Activated CD4-positive, alpha-beta T cell treated with anti-CD3 and anti-CD28 coated beads, Interleukin-2, amount 50 U/mL, for 1 hour (primary cell): Measurements from ENCODE around the gene KRT17.

ENCODE experiments used
- DNase-seq: peaks from one replicate; pipeline ENCODE4 v3.0.0-alpha.2; 2020

The KRT17 gene

DNA sequence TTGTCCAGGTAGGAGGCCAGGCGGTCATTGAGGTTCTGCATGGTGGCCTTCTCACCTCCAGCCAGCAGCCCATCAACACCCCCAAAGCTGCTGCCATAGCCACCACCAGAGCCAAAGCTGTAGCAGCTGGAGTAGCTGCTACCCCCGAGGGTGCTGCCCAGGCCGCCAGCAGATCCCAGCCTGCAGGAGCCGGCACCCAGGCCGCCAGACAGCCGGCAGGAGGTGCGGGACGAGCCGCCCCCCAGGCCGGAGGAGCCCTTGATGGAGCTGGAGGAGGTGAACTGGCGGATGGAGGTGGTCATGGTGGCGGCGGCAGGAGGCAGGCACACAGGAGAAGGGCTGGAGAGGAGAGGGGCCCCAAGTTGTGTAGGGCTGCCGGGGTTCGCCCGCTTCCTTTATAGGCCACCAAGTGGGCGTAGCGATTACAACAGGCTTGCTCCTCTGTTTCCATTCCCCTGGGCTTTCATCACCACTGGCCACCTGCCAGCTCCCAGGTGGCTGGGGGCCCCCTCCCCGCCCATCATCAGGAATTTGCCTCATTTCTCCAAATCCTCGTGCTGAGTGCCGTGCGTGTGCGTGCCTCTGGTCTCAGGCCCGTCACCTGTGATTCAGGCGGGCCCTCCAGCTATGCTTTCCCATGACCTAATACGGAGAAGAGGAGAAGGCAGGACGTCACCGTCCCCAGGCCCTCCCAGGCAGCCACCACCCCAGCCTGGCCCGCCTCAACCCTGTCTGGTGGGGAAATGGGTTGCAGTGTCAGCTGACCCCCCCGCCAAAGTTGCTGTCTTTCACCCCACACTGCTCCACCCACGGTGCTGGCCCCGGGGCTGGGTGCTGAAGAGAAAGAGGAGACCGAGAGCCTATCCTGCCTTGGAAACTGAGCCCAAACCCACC, at the start of gene KRT17:
TSS of gene KRT17 (minus strand) at position 368 of the 894 bp plus-strand sequence. CDS start at position 302, 66 bp downstream.
- DNase-seq = no peak

DNA sequence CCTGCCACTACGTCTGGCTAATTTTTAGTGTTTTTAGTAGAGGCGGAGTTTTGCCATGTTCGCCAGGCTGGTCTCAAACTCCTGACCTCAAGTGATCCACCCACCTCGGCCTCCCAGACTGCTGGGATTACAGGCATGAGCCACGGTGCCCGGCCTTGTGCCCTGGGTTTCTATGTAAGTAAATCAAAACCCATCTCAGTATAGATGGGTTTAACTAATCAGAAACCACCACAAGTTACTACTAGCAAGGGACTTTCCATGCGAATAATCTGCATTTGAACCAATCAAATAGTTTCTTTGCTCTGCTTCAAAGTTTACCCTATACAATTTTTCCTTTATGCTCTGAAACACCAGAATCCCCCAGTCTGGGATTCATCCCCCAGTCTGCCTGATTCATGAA, 47.8 kb upstream of the KRT17 start:
- no peak for DNase-seq

- no peak for DNase-seq
Measured at GRCh38 chr17:41667280-41668041, 43.1 kb upstream of the KRT17 start.

DNA sequence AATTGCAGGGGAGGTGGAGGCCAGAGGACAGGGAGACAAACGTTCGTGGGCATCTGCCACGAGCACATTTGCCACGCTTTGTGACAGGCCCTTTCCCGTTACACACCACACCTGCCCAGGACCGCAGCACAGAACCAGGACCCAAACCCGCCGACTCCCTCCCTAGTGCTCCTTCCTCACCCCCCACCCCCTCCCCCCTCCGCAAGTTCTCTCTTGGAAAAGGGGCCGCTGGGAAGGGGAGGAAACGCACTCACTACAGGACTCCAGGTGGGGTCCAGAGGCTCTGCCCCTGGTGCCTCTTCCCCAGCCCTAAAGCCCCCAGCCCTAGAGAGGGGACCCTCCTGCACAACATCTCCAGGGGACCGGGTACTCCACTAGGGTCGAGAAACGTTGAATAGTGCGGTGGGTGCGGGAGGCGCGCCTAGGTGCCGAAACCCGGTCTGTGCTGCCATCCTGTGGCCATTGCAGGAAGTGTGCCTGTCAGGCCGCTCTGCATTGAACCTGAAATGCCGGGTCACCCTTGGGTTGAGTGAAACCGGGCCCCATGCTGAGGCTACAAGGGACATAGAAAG, 42.4 kb upstream of the KRT17 start:
- DNase-seq = peak; percentile 88

DNA sequence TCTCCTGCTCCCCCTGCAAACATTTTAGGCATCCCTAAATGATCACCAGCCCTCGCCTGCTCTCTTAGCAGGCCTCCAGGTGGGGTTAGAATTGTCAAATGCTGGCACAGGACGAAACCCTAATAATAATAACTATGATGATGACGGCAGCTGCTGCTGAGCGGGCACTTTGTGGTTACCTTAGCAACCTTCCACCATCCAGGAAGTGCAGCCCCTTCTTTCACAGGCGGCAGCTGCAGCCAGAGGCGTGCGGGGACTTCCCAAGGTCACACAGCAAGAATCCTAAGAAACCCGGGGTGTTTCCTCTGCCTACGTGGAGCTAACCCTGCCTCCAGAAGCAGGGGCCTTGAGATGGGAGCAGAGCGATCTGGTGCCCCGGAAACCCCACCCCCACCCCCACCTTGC, 41.9 kb upstream of the KRT17 start:
- peak; percentile 51 for DNase-seq

DNA sequence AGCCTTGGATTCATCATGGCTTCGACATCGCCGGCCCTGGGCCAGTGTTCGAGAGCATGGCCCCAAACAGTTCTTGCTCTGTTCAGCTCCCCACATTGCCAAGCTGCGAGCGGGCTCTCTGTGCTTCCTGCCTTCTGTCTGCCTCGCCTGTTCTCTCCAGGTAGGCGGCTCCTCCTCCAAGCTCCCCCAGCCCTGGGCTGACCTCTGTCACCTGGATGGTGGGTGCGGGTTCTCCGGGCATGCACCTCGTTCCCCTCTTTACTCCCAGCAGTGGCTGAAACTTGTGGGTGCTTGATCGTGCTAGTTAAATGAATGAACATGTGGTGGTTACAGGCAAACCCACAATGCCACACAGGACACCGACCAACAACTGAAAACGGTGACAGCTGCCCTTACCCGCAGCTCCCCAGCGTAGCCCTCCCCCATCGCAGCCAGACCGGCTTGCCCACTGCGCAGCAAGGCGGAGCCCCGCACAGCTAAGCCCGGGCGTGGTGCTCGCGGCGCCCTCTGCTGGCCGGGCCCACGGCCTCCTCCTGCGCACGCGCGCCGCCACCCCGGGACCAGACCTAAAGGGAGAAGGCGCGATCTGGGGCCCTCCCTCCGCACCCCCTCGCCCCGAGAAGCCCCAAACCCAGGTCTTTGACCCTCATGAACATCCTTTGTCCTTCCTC, 41.3 kb upstream of the KRT17 start:
- peak; percentile 86 for DNase-seq

DNA sequence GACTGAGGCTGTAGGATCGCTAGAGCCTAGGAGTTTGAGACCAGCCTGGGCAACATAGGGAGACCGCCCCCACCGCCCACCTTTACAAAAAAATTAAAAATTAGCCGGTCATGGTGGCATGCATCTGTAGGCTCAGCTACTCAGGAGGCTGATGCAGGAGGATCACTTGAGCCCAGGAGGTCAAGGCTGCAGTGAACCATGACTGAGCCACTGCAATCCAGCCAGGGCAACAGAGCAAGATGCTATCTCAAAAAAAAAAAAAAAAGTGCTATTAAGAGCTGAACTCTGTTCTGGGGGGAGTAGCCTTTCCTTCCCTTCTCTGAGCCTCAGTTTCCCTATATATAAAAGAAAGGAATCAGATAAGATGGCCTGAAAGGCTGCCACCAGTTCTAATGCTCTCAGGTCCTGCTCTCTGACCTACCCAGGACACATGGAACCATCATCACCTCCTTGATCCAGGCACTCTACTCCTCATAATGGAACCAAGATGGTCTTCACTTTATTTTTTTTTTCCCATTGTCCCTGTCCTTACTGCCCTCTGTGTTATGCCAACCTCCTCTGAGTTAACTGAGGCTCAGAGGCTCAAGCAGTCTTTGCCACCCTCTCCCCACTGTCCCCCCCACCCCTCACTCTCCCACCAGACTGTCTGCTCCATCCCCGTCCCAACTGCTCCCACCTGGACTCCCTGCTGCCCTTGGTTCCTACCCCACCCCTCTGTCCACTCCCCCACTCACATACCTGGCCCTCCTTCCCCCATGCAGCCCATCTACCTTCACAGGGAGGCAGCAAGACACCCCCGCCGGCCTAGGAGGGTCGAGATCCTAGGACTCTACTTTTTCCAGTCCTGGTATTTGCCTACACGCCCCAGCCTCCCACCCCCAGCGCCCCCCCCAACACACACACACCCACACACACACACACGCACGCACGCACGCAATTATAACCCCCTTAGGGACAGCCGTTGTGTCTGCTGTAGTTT, 40.5 kb upstream of the KRT17 start:
- no peak for DNase-seq

DNA sequence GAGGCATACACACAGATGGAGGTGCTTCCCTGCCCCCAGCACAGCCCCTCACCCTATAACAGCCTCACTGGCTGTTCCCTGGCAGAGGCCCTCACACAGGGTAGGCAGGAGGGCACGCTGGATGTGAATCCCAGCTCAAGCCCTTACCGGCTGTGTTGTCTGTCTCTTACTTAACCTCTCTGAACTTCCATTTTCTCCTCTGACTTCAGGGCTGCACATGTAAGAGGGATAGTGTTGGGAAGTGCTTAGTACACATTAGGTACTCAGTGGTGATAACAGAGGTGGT, 39.7 kb upstream of the KRT17 start:
- DNase-seq = no peak

DNA sequence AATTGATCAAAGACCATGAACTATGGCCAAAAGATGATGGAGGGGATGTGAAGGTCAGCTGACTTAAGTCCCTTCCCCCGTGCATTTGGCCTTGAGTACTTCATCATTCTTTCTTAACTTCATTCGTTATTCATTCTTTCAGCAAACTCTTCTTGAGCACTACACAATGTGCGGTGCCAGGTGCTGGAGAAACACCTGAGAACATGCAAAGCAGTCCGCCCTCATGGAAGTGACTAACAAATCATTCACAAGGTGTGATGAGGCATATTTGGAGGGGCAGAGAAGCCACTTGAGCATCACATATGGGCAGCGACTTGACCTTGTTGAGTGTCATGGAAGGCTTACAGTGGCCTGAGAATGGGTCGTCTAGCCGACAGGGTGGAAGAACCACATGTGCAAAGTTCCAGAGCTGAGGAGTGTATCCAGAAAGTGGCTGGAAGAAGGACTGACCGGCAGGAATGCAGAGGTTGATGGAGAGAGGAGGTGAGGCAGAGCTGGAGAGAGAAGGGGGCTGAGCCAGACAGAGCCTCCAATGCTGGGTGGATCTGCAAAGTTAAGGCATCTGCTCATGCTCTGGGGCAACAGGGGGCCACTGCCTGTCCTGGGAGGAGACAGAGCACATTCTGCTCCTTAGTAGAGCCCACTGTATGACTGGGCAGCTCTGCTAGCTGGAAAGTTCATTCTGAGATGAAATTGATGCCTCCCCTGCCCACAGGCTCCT, 39.2 kb upstream of the KRT17 start:
- DNase-seq = no peak

GRCh38 chr17:41660221-41660711, 35.9 kb upstream of the KRT17 start:
- no peak for DNase-seq

- DNase-seq = no peak
Measured at GRCh38 chr17:41659427-41660212, 35.2 kb upstream of the KRT17 start.

DNA sequence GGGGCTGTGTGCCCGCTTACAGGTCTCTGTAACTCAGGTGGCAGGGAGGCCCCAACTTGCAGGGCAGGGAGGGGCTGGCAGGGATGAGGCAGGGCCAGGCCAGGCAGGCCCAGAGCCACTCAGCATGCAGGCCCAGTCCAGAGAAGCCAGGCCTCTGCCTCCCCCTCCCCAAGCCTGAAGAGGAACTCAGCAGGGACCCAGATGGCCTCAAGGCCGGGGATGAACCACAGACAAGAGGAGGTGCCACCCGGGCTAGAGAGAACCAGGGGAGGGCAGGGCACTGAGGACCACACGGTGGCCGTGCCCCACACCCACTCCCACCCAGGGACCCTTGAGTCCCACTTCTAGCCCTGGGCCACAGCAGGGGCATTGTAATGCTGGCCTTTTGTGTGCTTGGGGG, 34.5 kb upstream of the KRT17 start:
- DNase-seq = no peak

GRCh38 chr17:41657936-41658335, 33.6 kb upstream of the KRT17 start:
- no peak for DNase-seq

DNA sequence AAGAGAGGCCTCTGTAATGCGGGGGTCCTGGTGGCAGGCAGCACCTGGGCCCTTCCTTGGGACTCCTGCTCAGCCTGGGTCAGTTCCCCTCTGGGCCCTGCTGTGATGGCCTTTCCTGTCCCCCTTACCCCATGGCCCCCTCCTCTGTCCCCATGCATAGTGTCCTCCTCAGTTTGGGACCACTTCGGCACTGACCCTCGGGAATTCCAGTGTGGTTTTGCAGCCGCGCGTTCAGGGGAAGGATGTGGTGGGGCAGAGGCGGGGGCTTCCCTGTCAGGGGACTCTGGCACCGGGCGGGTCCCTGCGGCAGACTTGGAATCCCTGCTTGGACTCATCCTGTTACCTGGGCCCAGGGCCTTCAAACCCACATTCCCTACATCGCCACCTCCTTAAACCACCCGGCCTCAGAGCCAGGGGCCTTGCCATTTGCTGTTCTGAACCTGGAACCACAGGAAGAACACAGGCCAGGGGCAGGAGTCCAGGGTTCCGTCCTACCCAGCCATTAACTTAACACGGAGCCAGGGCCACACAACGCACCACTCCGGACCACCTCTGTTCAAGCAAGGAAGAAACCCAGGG, 32.9 kb upstream of the KRT17 start:
- no peak for DNase-seq

DNA sequence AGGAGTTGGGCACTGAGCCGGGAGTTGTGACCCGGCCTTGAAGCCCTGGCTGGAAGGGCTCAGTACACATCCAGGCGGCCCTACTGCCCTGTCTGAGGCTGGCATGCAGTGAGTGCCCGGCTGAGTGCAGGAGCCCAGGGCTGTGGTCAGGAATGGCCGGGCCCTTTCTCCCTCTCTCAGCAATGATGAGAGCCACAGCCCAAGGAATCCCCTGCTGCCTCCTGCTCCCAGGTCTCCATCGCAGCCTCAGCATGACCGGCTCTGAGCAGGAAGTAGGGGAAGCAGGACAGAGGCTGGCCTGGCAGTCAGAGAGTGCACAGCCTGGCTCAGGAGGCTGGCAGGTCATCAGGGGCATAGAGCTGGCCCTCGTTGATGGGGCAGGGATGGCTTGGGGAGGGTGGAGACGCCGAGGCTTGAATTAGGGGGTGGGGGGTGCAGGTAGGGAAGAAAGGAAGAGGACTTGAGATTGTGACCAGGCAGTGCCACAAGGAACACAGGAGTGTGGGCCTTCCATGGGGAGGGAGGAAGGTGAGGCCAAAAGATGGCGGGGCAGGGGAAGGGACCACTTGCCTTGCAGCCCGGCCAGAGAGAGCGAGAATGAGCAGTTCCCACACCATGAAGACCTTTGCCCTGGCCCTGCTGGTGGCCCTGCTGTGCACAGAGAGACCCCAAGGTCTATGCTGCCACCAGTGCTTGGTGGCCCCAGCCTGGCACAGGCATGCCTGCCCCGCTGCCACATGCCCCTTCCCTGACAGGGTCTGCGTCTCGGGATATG, 32.1 kb upstream of the KRT17 start:
- no peak for DNase-seq

GRCh38 chr17:41655611-41656111, 31.3 kb upstream of the KRT17 start:
- no peak for DNase-seq

DNA sequence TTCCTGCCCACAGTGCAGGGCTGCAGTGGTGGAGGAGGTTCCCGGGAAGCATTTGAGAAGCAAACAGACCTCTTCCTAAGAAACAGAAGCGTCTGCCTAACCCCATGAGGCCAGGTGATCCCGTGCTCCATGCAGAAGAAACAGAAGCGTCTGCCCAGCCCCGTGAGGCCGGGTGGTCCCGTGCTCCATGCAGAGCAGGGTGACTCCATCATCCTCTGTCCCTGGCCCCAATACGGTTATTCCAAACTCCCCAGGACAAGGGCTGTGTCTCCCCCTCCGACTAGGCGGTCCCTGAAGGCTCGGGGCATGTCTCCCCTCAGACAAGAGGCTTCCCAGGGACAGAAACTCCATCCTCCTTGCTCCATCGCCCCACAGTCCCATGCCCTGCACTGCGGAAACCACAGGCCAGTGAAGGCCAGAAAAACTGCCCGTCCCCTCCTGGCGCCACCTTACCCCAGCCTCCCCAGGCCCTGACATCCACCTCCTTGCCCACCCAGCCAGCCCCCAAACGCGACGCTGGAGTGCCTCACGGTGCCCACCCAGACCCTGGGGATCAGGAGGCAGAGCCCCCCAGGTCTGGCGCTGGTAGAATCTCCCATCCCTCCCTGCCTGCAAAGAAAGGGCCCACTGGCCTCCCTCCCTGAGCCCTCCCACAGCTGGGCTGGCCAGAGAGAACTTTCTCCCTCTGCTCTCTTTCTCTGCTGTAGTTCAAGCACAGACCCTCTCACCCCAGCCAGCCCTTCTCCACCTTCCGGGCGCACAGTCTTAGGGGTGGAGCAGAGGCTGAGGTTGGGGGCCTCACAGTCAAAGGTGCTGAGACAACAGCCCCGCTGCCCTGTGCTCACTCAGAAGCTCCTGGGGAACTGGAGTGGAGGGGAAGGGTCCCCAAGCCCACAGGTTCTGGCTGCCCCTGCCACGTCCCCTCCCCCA, 30.6 kb upstream of the KRT17 start:
- DNase-seq = no peak
